IgD-negative memory B cell (primary cell): Measurements from ENCODE around the gene SPATS2. TPM values are rescaled to one million over a fixed set of nuclear protein-coding genes. Genes with fewer than 3 reads are reported as not detected.

Experiments
- H3K27ac Mint-ChIP-seq, 3 donors: one replicate each; pipeline ENCODE4 v1.8.0; 2020 to 2022; ENCODE audit warnings: mild to moderate bottlenecking in 3 of 3, mixed read lengths in 3 of 3, moderate library complexity in 1 of 3
- H3K27me3 Mint-ChIP-seq: one replicate; pipeline ENCODE4 v1.8.0; 2021; ENCODE audit warnings: mixed read lengths
- H3K36me3 Mint-ChIP-seq: one replicate; pipeline ENCODE4 v1.8.0; 2020; ENCODE audit warnings: mild to moderate bottlenecking, mixed read lengths
- H3K4me1 Mint-ChIP-seq, 3 donors: one replicate each; pipeline ENCODE4 v1.8.0; 2020 to 2022; ENCODE audit warnings: mixed read lengths in 3 of 3, mild to moderate bottlenecking in 1 of 3
- H3K4me3 Mint-ChIP-seq, 4 donors: one replicate each; pipeline ENCODE4 v1.8.0; 2020 to 2022; ENCODE audit warnings: mild to moderate bottlenecking in 4 of 4, mixed read lengths in 4 of 4, moderate library complexity in 3 of 4
- H3K9me3 Mint-ChIP-seq, 3 donors: one replicate each; pipeline ENCODE4 v1.8.0; 2020 to 2021; ENCODE audit warnings: mixed read lengths in 3 of 3, mild to moderate bottlenecking in 1 of 3
- polyA plus RNA-seq: library from polyadenylated mRNA; unstranded; fragments of 300-500 nt; fragmentation: Illumina TruSeq; gene quantifications from one replicate; pipeline ENCODE4 v1.2.3, GENCODE V29; 2021

The SPATS2 gene
- polyA plus RNA-seq, 1 donor from 2014 or later = 19.3 TPM

DNA sequence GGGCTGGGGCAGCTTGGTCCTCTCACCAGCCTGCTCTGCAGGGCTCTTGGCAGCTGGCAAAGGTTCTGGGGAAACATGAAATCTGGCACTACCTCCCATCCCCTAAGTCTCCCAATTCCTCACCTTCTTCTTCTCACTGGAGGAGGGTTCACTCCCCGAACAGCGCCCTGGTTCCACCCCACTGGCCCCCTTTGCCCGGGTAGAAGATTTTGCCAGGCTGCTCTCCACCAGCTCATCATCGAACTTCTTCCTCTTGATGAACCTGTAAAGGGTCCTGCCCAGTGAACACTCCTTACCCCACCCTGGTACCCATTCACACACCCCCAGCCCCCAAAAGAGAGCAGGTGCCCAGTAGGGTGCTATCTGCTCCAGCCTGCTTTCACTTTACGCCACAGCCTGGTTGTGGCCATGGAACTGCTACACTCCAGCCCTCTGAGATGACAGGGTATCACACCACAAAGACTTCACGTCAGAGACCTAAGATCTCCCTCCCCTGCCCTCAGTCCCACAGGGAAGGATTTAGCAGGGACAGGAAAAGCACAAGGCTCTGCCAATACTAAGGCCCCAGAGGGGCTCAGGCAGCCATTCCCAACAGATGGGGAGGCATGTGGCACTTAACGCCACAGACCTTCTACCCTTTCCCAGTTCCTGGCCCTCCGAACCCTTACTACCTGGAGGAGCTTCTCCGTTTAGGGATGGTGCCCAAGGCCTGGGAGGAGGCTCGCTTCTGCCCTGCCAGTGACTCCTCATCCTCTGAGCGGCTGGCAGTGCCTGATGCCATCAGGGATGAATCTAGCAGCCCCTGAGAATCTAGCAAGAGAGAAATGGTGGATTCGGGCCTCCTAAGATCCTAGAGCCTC, 198.4 kb downstream of the SPATS2 start:
- H3K27me3 Mint-ChIP-seq = no peaks in the 10 kb centered on the region
- peak overlapping the region in 1 of 3 donors; percentile 25 for H3K27ac Mint-ChIP-seq
- peak overlapping the region in 1 of 4 donors; percentile 40 for H3K4me3 Mint-ChIP-seq
- H3K4me1 Mint-ChIP-seq = peaks cover 18 to 22% (median 20%) of the 10 kb centered on the region in 3 donors
- H3K9me3 Mint-ChIP-seq = no peaks in the 10 kb centered on the region
- H3K36me3 Mint-ChIP-seq = no peaks in the 10 kb centered on the region

DNA sequence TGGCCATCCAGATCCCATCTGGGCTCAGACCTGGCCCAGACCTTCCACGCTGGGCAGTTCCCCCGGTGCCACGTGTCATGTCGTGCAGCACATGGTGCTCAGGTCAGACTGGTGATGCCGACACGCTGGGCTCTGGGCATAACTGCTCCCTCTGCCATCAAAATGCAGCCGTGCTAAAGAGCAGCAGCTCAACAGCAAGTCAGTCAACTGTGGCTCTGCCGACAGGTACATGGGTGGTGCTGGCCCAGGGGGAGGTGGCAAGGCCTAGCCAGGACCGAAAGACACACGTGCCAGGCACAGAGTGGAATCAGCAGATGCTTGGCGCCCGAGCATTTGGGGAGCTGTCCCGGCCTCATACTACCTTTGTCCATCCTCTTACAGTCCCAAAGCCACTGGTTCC, 199.1 kb downstream of the SPATS2 start:
- Mint-ChIP-seq H3K9me3 (no peaks in the 10 kb centered on the region), H3K4me3 (peak overlapping the region in 3 of 4 donors; percentile 5 to 99 (median 40)), H3K27me3 (no peaks in the 10 kb centered on the region), H3K27ac (no peak overlapping the region), H3K4me1 (peaks cover 19 to 27% (median 27%) of the 10 kb centered on the region in 3 donors), H3K36me3 (no peaks in the 10 kb centered on the region)

- peak overlapping the region; percentile 98 to 99 (median 98) for H3K4me3 Mint-ChIP-seq
- H3K9me3 Mint-ChIP-seq = no peaks in the 10 kb centered on the region
- peaks cover 21 to 31% (median 27%) of the 10 kb centered on the region in 3 donors for H3K4me1 Mint-ChIP-seq
- H3K27ac Mint-ChIP-seq = peak overlapping the region; percentile 93 to 100 (median 100)
- peaks cover 2% of the 10 kb centered on the region for H3K36me3 Mint-ChIP-seq
- no peaks in the 10 kb centered on the region for H3K27me3 Mint-ChIP-seq
These were observed 200.0 kb downstream of the SPATS2 start for GRCh38 chr12:49567302-49567610.

DNA sequence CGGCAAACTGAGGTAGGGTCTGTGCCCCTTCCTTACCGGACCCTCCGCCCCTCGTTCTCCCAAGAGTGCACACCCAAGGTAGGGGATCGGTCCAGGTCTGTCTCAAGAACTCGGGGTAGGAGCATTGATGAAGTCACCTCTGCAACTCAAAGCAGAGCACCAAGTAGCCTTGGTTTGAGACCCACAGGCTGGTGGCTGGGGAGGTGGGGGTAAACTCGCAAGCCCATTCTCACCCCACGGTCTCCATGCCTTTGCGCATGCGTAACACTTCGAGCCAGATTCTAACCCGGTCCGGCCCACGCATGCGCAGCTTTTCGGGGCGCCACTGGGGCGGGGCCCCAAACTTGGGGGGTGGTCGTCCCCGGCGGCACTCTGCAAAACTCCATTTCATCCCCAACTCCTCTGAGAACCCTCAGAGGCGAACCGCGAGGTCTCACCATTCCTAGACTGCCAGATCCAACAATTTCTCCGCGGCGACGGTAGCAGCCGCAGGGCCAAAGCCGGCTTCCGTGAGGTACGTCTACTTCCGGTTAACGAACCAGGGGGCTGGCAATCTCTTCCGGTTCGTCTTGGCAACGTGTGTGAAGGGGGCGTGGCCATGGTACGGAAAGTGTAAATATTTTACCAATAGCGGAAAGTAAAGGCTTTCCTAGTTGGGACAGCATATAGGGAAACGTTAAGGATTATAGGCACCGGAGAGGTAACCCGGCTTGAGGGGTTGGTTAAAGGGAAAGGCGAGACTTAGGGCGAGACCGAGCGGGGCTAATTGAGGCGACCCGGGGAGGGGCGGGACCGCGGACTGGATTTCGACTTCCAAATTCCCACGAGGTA, 200.6 kb downstream of the SPATS2 start, which contains the start of gene MCRS1:
TSS of gene MCRS1 (minus strand) at position 532 of the 831 bp plus-strand sequence. CDS start 1,411 bp downstream, outside the sequence.
- Mint-ChIP-seq H3K9me3 (no peaks in the 10 kb centered on the region), H3K36me3 (peaks cover 2% of the 10 kb centered on the region), H3K4me1 (peaks cover 21 to 31% (median 27%) of the 10 kb centered on the region in 3 donors), H3K27ac (peak within 1 kb of the TSS; percentile 93 to 100 (median 100)), H3K27me3 (no peaks in the 10 kb centered on the region), H3K4me3 (peak within 1 kb of the TSS; percentile 98 to 99 (median 98))

GRCh38 chr12:49568442-49569162, 201.3 kb downstream of the SPATS2 start:
- Mint-ChIP-seq H3K9me3 (no peaks in the 10 kb centered on the region), H3K36me3 (peaks cover 2% of the 10 kb centered on the region), H3K4me1 (peaks cover 21 to 31% (median 27%) of the 10 kb centered on the region in 3 donors), H3K27me3 (no peaks in the 10 kb centered on the region), H3K27ac (peak overlapping the region; percentile 93 to 100 (median 100)), H3K4me3 (peak overlapping the region; percentile 98 to 99 (median 98))

Other genes starting within 250 kb of the SPATS2 start
- gene TUBA1B, start 236.1 kb upstream of the SPATS2 start, polyA plus RNA-seq = 396 TPM
- 286 TPM for gene TUBA1A, start 178.4 kb upstream of the SPATS2 start, polyA plus RNA-seq
- 41.4 TPM for gene TUBA1C, start 102.4 kb upstream of the SPATS2 start, polyA plus RNA-seq
- gene PRPH, start 72.3 kb upstream of the SPATS2 start, polyA plus RNA-seq = not detected
- not detected for gene TROAP, start 44.2 kb upstream of the SPATS2 start, polyA plus RNA-seq
- gene C1QL4, start 30.3 kb upstream of the SPATS2 start, polyA plus RNA-seq = not detected
- gene DNAJC22, start 20.6 kb upstream of the SPATS2 start, polyA plus RNA-seq = not detected
- gene KCNH3, start 171.6 kb downstream of the SPATS2 start, polyA plus RNA-seq = 0.15 TPM
- gene MCRS1, start 200.7 kb downstream of the SPATS2 start, polyA plus RNA-seq = 57.3 TPM
- gene FAM186B, start 238.2 kb downstream of the SPATS2 start, polyA plus RNA-seq = 0.16 TPM